Myocyte (in vitro differentiated cells): ENCODE data around the gene NTN1. TPM values are rescaled to one million over a fixed set of nuclear protein-coding genes. Genes with fewer than 3 reads are reported as not detected.

Experiments
- total RNA-seq: library from RNA; depleted of rRNA; stranded (reverse); fragments of >200 nt; gene quantifications from 2 replicates; pipeline ENCODE4 v1.2.3, GENCODE V29; 2014

NTN1 gene
- total RNA-seq, 1 donor from 2014 or later, result 1.2 TPM

Other genes with a start within 250 kb of the NTN1 start
- gene MFSD6L, start 222.1 kb upstream of the NTN1 start, total RNA-seq, result not detected in 2 replicates
- gene PIK3R6, start 153.8 kb upstream of the NTN1 start, total RNA-seq, result not detected in 2 replicates
- not detected in 2 replicates for gene PIK3R5, start 55.8 kb upstream of the NTN1 start, total RNA-seq